GM12875 (cell line): ENCODE data around the gene UBC.
"Not testable (repeated sequence)": the region's sequence is repeated elsewhere in the genome, so short reads cannot be mapped to it uniquely, and the experiment has no call there.

Experiments
- H3K4me3 ChIP-seq: one replicate; pipeline ENCODE4 v1.5.1; 2011; ENCODE audit warnings: low read depth, low read length, control low read depth
- TF ChIP-seq, protein P1 (sequence below): IDR thresholded peaks from 2 replicates; pipeline ENCODE4 v1.5.1; 2011; ENCODE audit warnings: low read depth, mild to moderate bottlenecking, control low read depth, inconsistent platforms, low read length, moderate library complexity, borderline replicate concordance; ENCODE audit not compliant: insufficient read depth

UBC gene

DNA sequence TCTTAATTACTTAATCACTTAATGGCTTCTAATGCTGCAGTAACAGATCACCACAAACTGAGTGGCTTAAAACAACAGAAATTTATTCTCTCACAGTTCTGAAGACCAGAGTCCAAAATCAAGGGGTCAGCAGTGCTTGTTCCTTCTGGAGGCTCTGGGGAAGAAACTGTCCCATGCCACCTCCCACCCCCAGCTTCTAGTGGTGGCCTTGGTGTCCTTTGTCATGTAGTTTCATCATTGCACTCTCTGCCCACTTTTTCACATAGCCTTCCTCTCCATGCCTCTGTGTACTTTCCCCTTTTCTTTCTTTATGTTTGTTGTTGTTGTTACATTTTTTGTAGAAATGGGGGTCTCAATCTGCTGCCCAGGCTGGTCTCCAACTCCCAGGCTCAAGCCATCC lies 16.1 kb upstream of the UBC start:
- H3K4me3 ChIP-seq: no peak overlapping the region
- TF ChIP-seq, protein P1, sequence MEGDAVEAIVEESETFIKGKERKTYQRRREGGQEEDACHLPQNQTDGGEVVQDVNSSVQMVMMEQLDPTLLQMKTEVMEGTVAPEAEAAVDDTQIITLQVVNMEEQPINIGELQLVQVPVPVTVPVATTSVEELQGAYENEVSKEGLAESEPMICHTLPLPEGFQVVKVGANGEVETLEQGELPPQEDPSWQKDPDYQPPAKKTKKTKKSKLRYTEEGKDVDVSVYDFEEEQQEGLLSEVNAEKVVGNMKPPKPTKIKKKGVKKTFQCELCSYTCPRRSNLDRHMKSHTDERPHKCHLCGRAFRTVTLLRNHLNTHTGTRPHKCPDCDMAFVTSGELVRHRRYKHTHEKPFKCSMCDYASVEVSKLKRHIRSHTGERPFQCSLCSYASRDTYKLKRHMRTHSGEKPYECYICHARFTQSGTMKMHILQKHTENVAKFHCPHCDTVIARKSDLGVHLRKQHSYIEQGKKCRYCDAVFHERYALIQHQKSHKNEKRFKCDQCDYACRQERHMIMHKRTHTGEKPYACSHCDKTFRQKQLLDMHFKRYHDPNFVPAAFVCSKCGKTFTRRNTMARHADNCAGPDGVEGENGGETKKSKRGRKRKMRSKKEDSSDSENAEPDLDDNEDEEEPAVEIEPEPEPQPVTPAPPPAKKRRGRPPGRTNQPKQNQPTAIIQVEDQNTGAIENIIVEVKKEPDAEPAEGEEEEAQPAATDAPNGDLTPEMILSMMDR: no peak

DNA sequence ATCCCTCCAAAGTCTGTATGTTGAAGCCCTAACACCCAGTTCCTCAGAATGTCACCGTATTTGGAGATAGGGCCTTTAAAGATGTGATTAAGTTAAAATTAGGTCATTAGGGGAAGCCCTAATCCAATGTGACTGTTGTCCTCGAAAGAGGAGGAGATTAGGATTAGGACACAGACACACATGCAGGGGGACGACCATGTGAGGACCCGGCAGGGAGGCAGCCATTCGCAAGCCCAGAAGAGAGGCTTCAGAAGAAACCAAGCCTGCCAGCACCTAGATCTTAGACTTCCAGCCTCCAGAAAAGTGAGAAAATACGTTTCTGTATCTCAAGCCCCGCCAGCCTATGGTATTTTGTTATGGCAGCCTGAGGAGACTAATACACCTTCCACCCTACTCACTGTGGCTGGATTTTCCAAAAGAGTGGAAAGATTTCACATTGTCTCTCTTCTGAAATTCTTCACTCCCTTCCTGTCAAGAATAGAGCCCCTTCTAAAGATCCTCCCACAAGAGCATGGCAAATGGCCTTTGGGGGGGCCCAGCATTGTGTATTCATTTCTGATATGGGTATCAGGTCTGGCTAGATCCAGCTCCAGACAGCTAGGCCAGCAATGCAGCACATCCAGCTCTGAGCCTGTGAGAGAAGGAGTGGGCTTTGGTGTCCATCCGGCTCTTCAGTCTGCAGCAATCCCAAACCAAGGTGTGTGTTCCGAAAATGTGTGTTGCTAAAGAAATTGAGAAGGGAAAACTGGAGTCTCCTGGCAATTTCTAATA lies 15.4 kb upstream of the UBC start:
- TF ChIP-seq, protein P1: no peak
- no peak overlapping the region for H3K4me3 ChIP-seq

DNA sequence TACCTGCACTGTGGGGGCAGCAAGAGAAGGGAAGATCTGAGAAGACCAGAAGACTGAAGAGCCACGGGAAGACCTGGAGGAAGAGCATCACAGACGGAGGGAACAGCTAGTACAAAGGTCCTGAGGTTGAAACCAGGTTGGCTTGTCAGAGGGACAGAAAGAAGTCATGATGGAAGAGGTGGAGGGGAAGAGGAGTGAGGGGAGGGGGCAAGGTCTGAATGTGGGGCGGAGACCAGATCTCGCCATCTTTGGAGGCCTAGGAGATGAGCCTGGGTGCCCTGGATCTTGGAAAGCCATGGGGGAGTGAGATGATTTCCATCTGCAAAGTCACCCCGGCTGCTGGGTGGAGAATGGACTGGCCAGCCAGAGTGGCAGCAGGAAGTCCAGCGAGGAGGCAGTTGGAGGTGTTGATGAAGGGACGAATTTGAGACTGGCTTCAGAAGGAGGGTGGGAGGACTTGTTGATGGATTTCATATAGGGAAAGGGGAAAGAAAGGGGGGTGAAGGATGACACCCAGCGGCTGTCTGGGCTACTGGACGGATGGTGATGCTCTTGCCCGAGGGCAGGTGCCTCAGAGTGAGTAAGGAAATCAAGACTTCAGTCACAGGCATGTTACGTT lies 14.6 kb upstream of the UBC start:
- no peak overlapping the region for H3K4me3 ChIP-seq
- TF ChIP-seq, protein P1: no peak

DNA sequence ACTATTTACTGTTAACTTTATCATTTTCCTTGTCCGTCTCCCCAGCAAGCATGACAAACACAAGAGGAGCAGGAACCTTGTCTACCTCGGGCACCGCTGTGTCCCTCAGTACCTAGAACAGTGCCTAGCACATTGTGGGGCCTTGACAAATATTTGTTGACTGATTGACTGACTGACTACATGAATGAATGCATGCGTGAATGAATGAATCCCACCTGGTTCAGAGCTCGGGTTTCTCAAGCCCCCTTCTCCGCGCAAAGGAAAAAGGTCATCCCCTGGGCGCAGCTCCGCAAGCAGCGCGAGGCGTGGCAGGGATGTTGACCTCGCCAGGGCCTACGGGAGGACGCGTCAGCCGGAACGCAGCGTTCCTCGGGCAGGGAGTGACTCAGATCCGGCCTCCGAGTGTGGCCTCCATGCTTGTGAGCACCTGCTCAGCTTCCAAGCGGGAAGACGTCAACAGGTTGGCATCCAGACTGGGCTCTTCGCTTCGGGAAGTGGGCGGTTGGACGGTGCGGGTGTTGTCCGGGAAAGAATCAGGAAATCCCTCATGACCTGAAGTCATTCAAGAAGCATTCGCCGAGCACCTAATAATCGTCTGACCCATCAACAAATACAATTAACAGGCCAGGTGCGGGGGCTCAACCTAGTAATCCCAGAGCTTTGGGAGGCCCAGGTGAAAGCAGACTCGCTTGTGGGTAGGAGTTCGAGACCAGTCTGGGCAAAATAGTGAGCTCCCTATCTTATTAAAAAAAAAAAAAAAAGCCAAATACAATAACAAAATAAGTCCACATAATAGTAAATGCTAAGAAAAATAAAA lies 13.9 kb upstream of the UBC start:
- TF ChIP-seq, protein P1: no peak
- H3K4me3 ChIP-seq: peak overlapping the region; percentile 51

GRCh38 chr12:124927201-124928094 lies 13.0 kb upstream of the UBC start:
- H3K4me3 ChIP-seq: peak overlapping the region; percentile 51
- TF ChIP-seq, protein P1: no peak

DNA sequence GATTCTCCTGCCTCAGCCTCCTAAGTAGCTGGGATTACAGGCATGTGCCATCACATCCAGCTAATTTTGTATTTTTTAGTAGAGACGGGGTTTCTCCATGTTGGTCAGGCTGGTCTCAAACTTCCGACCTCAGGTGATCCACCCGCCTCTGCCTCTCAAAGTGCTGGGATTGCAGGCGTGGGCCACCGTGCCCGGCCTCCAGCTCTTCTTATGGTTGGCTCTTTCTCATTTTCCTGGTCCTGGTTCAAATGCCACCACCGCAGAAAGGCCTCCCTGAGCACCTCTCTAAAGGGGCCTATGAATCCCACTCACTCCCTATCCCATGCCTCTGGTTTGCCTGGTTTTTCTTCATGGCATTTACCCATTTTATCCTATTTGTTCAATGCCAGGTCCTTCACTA lies 11.3 kb upstream of the UBC start:
- not testable (repeated sequence) for H3K4me3 ChIP-seq

DNA sequence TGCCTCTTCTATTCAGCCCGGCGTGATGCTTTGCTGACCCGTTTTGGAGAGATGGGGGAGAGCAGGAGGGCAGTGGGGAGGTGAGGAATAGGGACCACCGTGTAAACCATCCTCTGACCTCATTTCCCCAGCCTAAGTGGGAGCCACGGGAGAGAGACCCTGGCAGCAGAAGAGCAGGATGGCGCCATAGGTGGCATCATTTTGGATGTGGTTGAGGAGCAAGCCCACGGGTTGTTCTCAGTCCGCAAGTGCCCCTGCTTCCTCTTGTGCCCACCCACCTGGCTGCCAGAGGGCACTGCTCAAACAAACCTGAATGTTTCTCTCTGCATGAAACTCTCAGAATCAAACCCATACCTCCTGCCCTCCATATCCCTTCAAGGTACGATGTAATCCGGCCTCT lies 10.7 kb upstream of the UBC start:
- H3K4me3 ChIP-seq: no peak overlapping the region
- TF ChIP-seq, protein P1: no peak
